Ishikawa (cell line): Measurements from ENCODE around the gene NEK9.

Source experiments
- CEBPB ChIP-seq: IDR thresholded peaks from 2 replicates; pipeline ENCODE4 v1.6.1; 2012
- CREB1 ChIP-seq: IDR thresholded peaks from 2 replicates; pipeline ENCODE4 v1.6.1; 2012; ENCODE audit warnings: low read depth
- EP300 ChIP-seq: IDR thresholded peaks from 2 replicates; pipeline ENCODE4 v1.6.1; 2012; ENCODE audit warnings: borderline replicate concordance
- FOXM1 ChIP-seq: IDR thresholded peaks from 2 replicates; pipeline ENCODE4 v1.6.1; 2012; ENCODE audit warnings: low read depth, borderline replicate concordance
- NFIC ChIP-seq: IDR thresholded peaks from 2 replicates; pipeline ENCODE4 v1.6.1; 2012
- RAD21 ChIP-seq: IDR thresholded peaks from 2 replicates; pipeline ENCODE4 v1.6.1; 2012; ENCODE audit warnings: low read depth
- TAF1 ChIP-seq: IDR thresholded peaks from 2 replicates; pipeline ENCODE4 v1.6.1; 2012; ENCODE audit warnings: low read depth, mild to moderate bottlenecking
- TCF12 ChIP-seq: IDR thresholded peaks from 2 replicates; pipeline ENCODE4 v1.6.1; 2012; ENCODE audit warnings: low read depth
- TEAD4 ChIP-seq: IDR thresholded peaks from 2 replicates; pipeline ENCODE4 v1.6.1; 2012
- YY1 ChIP-seq: IDR thresholded peaks from 2 replicates; pipeline ENCODE4 v1.6.1; 2012; ENCODE audit warnings: low read depth
- ZBTB7A ChIP-seq: IDR thresholded peaks from 2 replicates; pipeline ENCODE4 v1.6.1; 2012; ENCODE audit warnings: low read depth
- TF ChIP-seq, protein P1 (sequence below): IDR thresholded peaks from 2 replicates; pipeline ENCODE4 v1.6.1; 2012
- TF ChIP-seq, protein P2 (sequence below): IDR thresholded peaks from 2 replicates; pipeline ENCODE4 v1.6.1; 2012; ENCODE audit warnings: low read depth, mild to moderate bottlenecking

DNA sequence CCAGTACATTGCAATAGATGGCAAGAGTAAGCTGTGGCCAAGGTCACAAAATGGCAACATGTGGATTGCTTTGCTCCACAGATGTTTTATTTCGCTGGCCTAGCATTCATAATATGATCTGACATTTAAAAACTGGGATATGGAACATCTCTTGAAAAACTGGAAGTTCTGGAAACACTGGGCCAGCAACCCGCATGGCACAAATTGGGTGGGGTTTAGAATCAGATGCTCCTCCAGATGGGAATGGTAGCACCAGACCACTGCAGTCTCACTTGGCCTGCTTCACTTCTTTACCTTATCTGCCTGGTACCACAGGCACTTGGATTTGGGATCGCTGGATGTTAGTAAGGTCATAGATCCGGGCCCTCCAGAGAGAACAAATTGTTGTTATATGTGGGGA, 47.3 kb downstream of the NEK9 start:
- TF ChIP-seq, protein P1, sequence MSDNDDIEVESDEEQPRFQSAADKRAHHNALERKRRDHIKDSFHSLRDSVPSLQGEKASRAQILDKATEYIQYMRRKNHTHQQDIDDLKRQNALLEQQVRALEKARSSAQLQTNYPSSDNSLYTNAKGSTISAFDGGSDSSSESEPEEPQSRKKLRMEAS: no peak
- TF ChIP-seq YY1: no peak
- no peak for TF ChIP-seq TAF1
- no peak for TF ChIP-seq CEBPB
- no peak for TF ChIP-seq FOXM1
- no peak for TF ChIP-seq EP300
- TF ChIP-seq, protein P2, sequence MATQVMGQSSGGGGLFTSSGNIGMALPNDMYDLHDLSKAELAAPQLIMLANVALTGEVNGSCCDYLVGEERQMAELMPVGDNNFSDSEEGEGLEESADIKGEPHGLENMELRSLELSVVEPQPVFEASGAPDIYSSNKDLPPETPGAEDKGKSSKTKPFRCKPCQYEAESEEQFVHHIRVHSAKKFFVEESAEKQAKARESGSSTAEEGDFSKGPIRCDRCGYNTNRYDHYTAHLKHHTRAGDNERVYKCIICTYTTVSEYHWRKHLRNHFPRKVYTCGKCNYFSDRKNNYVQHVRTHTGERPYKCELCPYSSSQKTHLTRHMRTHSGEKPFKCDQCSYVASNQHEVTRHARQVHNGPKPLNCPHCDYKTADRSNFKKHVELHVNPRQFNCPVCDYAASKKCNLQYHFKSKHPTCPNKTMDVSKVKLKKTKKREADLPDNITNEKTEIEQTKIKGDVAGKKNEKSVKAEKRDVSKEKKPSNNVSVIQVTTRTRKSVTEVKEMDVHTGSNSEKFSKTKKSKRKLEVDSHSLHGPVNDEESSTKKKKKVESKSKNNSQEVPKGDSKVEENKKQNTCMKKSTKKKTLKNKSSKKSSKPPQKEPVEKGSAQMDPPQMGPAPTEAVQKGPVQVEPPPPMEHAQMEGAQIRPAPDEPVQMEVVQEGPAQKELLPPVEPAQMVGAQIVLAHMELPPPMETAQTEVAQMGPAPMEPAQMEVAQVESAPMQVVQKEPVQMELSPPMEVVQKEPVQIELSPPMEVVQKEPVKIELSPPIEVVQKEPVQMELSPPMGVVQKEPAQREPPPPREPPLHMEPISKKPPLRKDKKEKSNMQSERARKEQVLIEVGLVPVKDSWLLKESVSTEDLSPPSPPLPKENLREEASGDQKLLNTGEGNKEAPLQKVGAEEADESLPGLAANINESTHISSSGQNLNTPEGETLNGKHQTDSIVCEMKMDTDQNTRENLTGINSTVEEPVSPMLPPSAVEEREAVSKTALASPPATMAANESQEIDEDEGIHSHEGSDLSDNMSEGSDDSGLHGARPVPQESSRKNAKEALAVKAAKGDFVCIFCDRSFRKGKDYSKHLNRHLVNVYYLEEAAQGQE: no peak
- TF ChIP-seq TCF12: no peak
- no peak for TF ChIP-seq ZBTB7A
- no peak for TF ChIP-seq RAD21
- no peak for TF ChIP-seq NFIC
- no peak for TF ChIP-seq CREB1
- TF ChIP-seq TEAD4: no peak
